ENCODE data around the gene CDC42EP4.
"Not testable (repeated sequence)": the region's sequence is repeated elsewhere in the genome, so short reads cannot be mapped to it uniquely, and the experiment has no call there.

Gene CDC42EP4

GRCh38 chr17:73334771-73335513 lies 23.1 kb upstream of the CDC42EP4 start:
- H3K4me1 ChIP-seq (ENCODE audit: control insufficient read depth, insufficient read depth, low read length) = no peaks in the 10 kb centered on the region; the same call in 1 of the 2 replicates
- H3K27ac ChIP-seq (ENCODE audit: low read depth, low read length) = no peak overlapping the region
- no peak overlapping the region for H3K4me3 ChIP-seq (ENCODE audit: low read depth, low read length)

DNA sequence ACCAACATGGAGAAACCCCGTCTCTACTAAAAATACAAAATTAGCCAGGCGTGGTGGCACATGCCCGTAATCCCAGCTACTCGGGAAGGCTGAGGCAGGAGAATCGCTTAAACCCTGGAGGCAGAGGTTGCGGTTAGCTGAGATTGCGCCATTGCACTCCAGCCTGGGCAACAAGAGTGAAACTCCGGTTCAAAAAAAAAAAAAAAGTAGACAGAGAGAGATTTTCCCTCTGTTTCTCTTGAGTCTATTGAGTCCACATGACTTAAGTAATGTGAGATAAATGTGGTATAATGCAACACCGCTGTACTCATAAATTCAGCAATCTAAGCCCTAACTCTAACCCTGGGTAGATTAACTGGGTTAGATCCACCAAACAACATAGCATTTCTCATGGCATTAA lies 21.6 kb upstream of the CDC42EP4 start:
- H3K36me3 ChIP-seq (ENCODE audit: control insufficient read depth, insufficient read depth, low read length); H3K9me3 ChIP-seq (ENCODE audit: control insufficient read depth, insufficient read depth, low read length); H3K9ac ChIP-seq (ENCODE audit: low read depth, low read length); H3K27ac ChIP-seq (ENCODE audit: low read depth, low read length); H3K27me3 ChIP-seq (ENCODE audit: control insufficient read depth, insufficient read depth, low read length); H3K4me1 ChIP-seq (ENCODE audit: control insufficient read depth, insufficient read depth, low read length); H3K4me3 ChIP-seq (ENCODE audit: low read depth, low read length): not testable (repeated sequence)

More at GRCh38 chr17:73334771-73335513, 23.1 kb upstream of the CDC42EP4 start:
- Histone ChIP-seq H3K9ac (ENCODE audit: low read depth, low read length) (no peak overlapping the region), H3K9me3 (ENCODE audit: control insufficient read depth, insufficient read depth, low read length) (no peaks in the 10 kb centered on the region), H3K36me3 (ENCODE audit: control insufficient read depth, insufficient read depth, low read length) (no peaks in the 10 kb centered on the region), H3K27me3 (ENCODE audit: control insufficient read depth, insufficient read depth, low read length) (no peaks in the 10 kb centered on the region)

DNA sequence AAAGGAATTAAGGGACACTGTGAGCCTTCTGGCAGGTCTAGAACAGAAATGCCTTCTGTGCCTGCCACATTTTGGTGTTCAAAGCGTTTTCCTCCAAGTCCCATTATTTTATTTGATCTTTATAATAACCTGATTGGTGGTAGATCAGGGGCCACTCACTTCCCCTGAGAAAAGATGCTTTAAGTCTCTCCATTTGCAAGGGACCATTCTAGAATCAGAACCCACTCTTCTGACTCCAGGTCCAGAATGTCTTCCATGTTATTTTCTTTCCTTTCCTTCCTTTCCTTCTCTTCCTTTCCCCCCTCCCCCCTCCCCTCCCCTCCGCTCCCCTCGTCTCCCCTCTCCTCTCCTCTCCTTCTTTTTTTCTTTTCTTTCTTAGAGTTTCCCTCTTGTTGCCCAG lies 19.3 kb upstream of the CDC42EP4 start:
- no peak overlapping the region for H3K27ac ChIP-seq (ENCODE audit: low read depth, low read length)
- H3K9ac ChIP-seq (ENCODE audit: low read depth, low read length) = no peak overlapping the region
- no peaks in the 10 kb centered on the region for H3K4me1 ChIP-seq (ENCODE audit: control insufficient read depth, insufficient read depth, low read length)
- H3K27me3 ChIP-seq (ENCODE audit: control insufficient read depth, insufficient read depth, low read length) = no peaks in the 10 kb centered on the region
- no peaks in the 10 kb centered on the region for H3K9me3 ChIP-seq (ENCODE audit: control insufficient read depth, insufficient read depth, low read length)
- H3K36me3 ChIP-seq (ENCODE audit: control insufficient read depth, insufficient read depth, low read length) = no peaks in the 10 kb centered on the region
- H3K4me3 ChIP-seq (ENCODE audit: low read depth, low read length) = no peak overlapping the region

- no peak overlapping the region for H3K27ac ChIP-seq (ENCODE audit: low read depth, low read length)
- H3K4me1 ChIP-seq (ENCODE audit: control insufficient read depth, insufficient read depth, low read length) = peaks cover 18% of the 10 kb centered on the region
- no peaks in the 10 kb centered on the region for H3K36me3 ChIP-seq (ENCODE audit: control insufficient read depth, insufficient read depth, low read length)
- no peaks in the 10 kb centered on the region for H3K9me3 ChIP-seq (ENCODE audit: control insufficient read depth, insufficient read depth, low read length)
- H3K27me3 ChIP-seq (ENCODE audit: control insufficient read depth, insufficient read depth, low read length) = no peaks in the 10 kb centered on the region
- no peak overlapping the region for H3K4me3 ChIP-seq (ENCODE audit: low read depth, low read length)
- no peak overlapping the region for H3K9ac ChIP-seq (ENCODE audit: low read depth, low read length)
Observed at GRCh38 chr17:73327676-73328075, 15.9 kb upstream of the CDC42EP4 start.

- Histone ChIP-seq H3K27ac (ENCODE audit: low read depth, low read length) (no peak overlapping the region), H3K27me3 (ENCODE audit: control insufficient read depth, insufficient read depth, low read length) (no peaks in the 10 kb centered on the region), H3K9me3 (ENCODE audit: control insufficient read depth, insufficient read depth, low read length) (no peaks in the 10 kb centered on the region), H3K4me3 (ENCODE audit: low read depth, low read length) (no peak overlapping the region), H3K9ac (ENCODE audit: low read depth, low read length) (no peak overlapping the region), H3K4me1 (ENCODE audit: control insufficient read depth, insufficient read depth, low read length) (peaks cover 18% of the 10 kb centered on the region), H3K36me3 (ENCODE audit: control insufficient read depth, insufficient read depth, low read length) (no peaks in the 10 kb centered on the region)
Observed at GRCh38 chr17:73325527-73325842, 13.7 kb upstream of the CDC42EP4 start.

GRCh38 chr17:73324711-73325526 lies 13.1 kb upstream of the CDC42EP4 start:
- H3K27me3 ChIP-seq (ENCODE audit: control insufficient read depth, insufficient read depth, low read length) = no peaks in the 10 kb centered on the region

DNA sequence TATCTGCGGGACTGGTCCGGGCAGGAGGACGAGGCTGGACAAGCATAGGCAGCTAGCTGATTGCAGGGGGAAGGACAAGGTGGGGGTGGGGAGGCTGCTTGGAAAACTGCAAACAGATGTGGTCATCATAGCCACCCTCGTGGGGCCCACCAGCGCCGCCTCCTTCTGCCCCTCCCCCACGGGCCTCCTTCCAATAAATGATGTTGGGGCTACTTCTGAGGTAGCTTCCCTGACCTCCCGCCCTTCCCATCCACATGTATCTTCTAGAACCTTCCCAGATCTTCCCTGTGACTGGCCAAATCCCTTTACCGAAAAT lies 12.3 kb upstream of the CDC42EP4 start:
- Histone ChIP-seq H3K4me1 (ENCODE audit: control insufficient read depth, insufficient read depth, low read length) (peaks cover 18% of the 10 kb centered on the region), H3K4me3 (ENCODE audit: low read depth, low read length) (no peak overlapping the region), H3K9ac (ENCODE audit: low read depth, low read length) (no peak overlapping the region), H3K27me3 (ENCODE audit: control insufficient read depth, insufficient read depth, low read length) (no peaks in the 10 kb centered on the region), H3K27ac (ENCODE audit: low read depth, low read length) (no peak overlapping the region), H3K9me3 (ENCODE audit: control insufficient read depth, insufficient read depth, low read length) (no peaks in the 10 kb centered on the region), H3K36me3 (ENCODE audit: control insufficient read depth, insufficient read depth, low read length) (no peaks in the 10 kb centered on the region)

More at GRCh38 chr17:73324711-73325526, 13.1 kb upstream of the CDC42EP4 start:
- Histone ChIP-seq H3K9ac (ENCODE audit: low read depth, low read length) (no peak overlapping the region), H3K4me1 (ENCODE audit: control insufficient read depth, insufficient read depth, low read length) (peaks cover 18% of the 10 kb centered on the region), H3K27ac (ENCODE audit: low read depth, low read length) (no peak overlapping the region), H3K9me3 (ENCODE audit: control insufficient read depth, insufficient read depth, low read length) (no peaks in the 10 kb centered on the region), H3K4me3 (ENCODE audit: low read depth, low read length) (no peak overlapping the region), H3K36me3 (ENCODE audit: control insufficient read depth, insufficient read depth, low read length) (no peaks in the 10 kb centered on the region)

GRCh38 chr17:73323409-73324159 lies 11.8 kb upstream of the CDC42EP4 start:
- Histone ChIP-seq H3K36me3 (ENCODE audit: control insufficient read depth, insufficient read depth, low read length) (no peaks in the 10 kb centered on the region), H3K27me3 (ENCODE audit: control insufficient read depth, insufficient read depth, low read length) (no peaks in the 10 kb centered on the region), H3K4me3 (ENCODE audit: low read depth, low read length) (no peak overlapping the region), H3K9ac (ENCODE audit: low read depth, low read length) (no peak overlapping the region), H3K27ac (ENCODE audit: low read depth, low read length) (no peak overlapping the region), H3K4me1 (ENCODE audit: control insufficient read depth, insufficient read depth, low read length) (peaks cover 18% of the 10 kb centered on the region), H3K9me3 (ENCODE audit: control insufficient read depth, insufficient read depth, low read length) (no peaks in the 10 kb centered on the region)

GRCh38 chr17:73320601-73321264 lies 8.9 kb upstream of the CDC42EP4 start:
- Histone ChIP-seq H3K9ac (ENCODE audit: low read depth, low read length) (no peak overlapping the region), H3K27ac (ENCODE audit: low read depth, low read length) (no peak overlapping the region), H3K4me3 (ENCODE audit: low read depth, low read length) (no peak overlapping the region), H3K4me1 (ENCODE audit: control insufficient read depth, insufficient read depth, low read length) (peaks cover 18% of the 10 kb centered on the region), H3K27me3 (ENCODE audit: control insufficient read depth, insufficient read depth, low read length) (no peaks in the 10 kb centered on the region), H3K9me3 (ENCODE audit: control insufficient read depth, insufficient read depth, low read length) (no peaks in the 10 kb centered on the region), H3K36me3 (ENCODE audit: control insufficient read depth, insufficient read depth, low read length) (no peaks in the 10 kb centered on the region)

DNA sequence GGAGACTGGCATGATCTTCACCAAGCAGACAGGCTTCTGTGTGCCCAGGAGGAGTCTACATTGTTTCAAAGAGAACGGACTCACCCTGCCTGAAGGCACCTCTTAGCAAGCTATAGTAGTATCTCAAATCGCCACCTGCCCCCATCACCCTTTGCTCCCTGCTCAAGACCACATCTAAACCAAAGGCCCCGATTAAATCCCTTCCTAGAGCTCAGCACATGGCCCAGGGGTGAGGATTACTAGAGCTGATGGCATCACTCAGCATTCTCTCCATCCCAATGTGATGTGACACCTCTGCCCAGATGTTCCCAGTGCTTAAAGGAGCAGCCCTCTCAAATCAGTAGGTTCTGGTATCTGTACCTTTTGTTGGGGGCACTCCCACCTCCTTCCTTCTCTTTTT lies 8.0 kb upstream of the CDC42EP4 start:
- no peak overlapping the region for H3K4me3 ChIP-seq (ENCODE audit: low read depth, low read length)
- no peaks in the 10 kb centered on the region for H3K9me3 ChIP-seq (ENCODE audit: control insufficient read depth, insufficient read depth, low read length)
- H3K9ac ChIP-seq (ENCODE audit: low read depth, low read length) = no peak overlapping the region
- H3K4me1 ChIP-seq (ENCODE audit: control insufficient read depth, insufficient read depth, low read length) = peaks cover 19% of the 10 kb centered on the region
- H3K27me3 ChIP-seq (ENCODE audit: control insufficient read depth, insufficient read depth, low read length) = no peaks in the 10 kb centered on the region
- no peak overlapping the region for H3K27ac ChIP-seq (ENCODE audit: low read depth, low read length)
- H3K36me3 ChIP-seq (ENCODE audit: control insufficient read depth, insufficient read depth, low read length) = no peaks in the 10 kb centered on the region

All from HUES48 (cell line).